K562 (cell line): Measurements from ENCODE around the gene TNIK. TPM values are rescaled to one million over a fixed set of nuclear protein-coding genes. Genes with fewer than 3 reads are reported as not detected.

Experiments used
- ATAC-seq: fragments of 200-7000 bp; cut with Tn5 transposase; 3 replicates; pipeline ENCODE4 v1.9.1; 2020; ENCODE audit warnings: moderate library complexity
- BruUV-seq: library from RNA; stranded (reverse); fragments of 400-500 nt; replicated peaks from 2 replicates; lab custom pipeline; 2021; lab: Mats Ljungman, UMichigan
- CTCF ChIA-PET: fragments of 300-600 bp; formaldehyde crosslinking; extraction: SDS; loops from one replicate; lab custom pipeline; 2021; ENCODE audit warnings: low intra/inter-chr PET ratio; lab: Yijun Ruan, JAX
- POLR2A ChIA-PET: fragments of 300-600, 350-650 bp; sonication (Branson Sonifier 250); formaldehyde crosslinking; extraction: SDS; loops from one replicate; lab custom pipeline; 2021; ENCODE audit warnings: antibody characterized with exemption, inconsistent platforms; lab: Yijun Ruan, JAX
- DNase-seq, 4 experiments: peaks; one replicate each; pipeline versions ENCODE4 v3.0.0 to v3.0.0-alpha.2; 2011 to 2018; ENCODE audit warnings: low spot score in 3 of 4, mixed read lengths in 3 of 4; ENCODE audit errors: extremely low read depth in 1 of 4
- FAIRE-seq: peaks from 2 replicates; lab custom pipeline; 2011; peaks lifted over from hg19 to GRCh38; lab: Jason Lieb, UNC
- H2AFZ ChIP-seq: 2 replicates; pipeline ENCODE4 v1.6.0; 2011; ENCODE audit warnings: low read depth, low read length, control low read depth, inconsistent platforms
- H3K27ac ChIP-seq: fragments of 200-600 bp; 3 replicates; pipeline ENCODE4 v1.8.0; 2011; ENCODE audit warnings: low read depth, mild to moderate bottlenecking, control low read depth, inconsistent platforms, low read length, moderate library complexity, mixed read lengths; ENCODE audit errors: extremely low read depth
- H3K27me3 ChIP-seq, 2 experiments: fragments of 300-600 bp in 1 of 2; 2 replicates in 1 of 2; 3 replicates in 1 of 2; pipeline versions ENCODE4 v1.6.0 to v1.8.0; 2011; ENCODE audit warnings: inconsistent platforms in 2 of 2, low read length in 2 of 2, mild to moderate bottlenecking in 1 of 2, mixed read lengths in 1 of 2, moderate library complexity in 1 of 2; ENCODE audit not compliant: control insufficient read depth in 2 of 2, insufficient read depth in 2 of 2
- H3K36me3 ChIP-seq: fragments of 300-600 bp; 3 replicates; pipeline ENCODE4 v1.8.0; 2011; ENCODE audit warnings: mild to moderate bottlenecking, low read length, inconsistent platforms; ENCODE audit not compliant: control insufficient read depth, insufficient read depth
- H3K4me1 ChIP-seq, 2 experiments: fragments of 200-600 bp in 1 of 2; replicated peaks in 1 of 2; 2 replicates in 1 of 2; 3 replicates in 1 of 2; pipeline versions ENCODE4 v1.5.1 to v1.8.0; 2011; ENCODE audit warnings: inconsistent platforms in 2 of 2, low read length in 2 of 2, mild to moderate bottlenecking in 1 of 2, mixed read lengths in 1 of 2, moderate library complexity in 1 of 2; ENCODE audit not compliant: control insufficient read depth in 2 of 2, insufficient read depth in 2 of 2
- H3K4me2 ChIP-seq: 2 replicates; pipeline ENCODE4 v1.6.1; 2011; ENCODE audit warnings: low read length, control low read depth, inconsistent platforms, mixed read lengths; ENCODE audit not compliant: insufficient read depth
- H3K4me3 ChIP-seq: fragments of 200-600 bp; sonication (generic), shearing (Covaris generic); 2 replicates; pipeline ENCODE4 v1.5.1; 2016; ENCODE audit warnings: control low read depth, inconsistent platforms
- H3K79me2 ChIP-seq: fragments of 200-600 bp; 3 replicates; pipeline ENCODE4 v1.8.0; 2011; ENCODE audit warnings: low read length, inconsistent platforms; ENCODE audit not compliant: control insufficient read depth, insufficient read depth
- H3K9ac ChIP-seq, 2 experiments: 2 replicates each; pipeline versions ENCODE4 v1.6.0 to v1.6.1; 2011; ENCODE audit warnings: low read depth in 2 of 2, low read length in 2 of 2, control low read depth in 1 of 2, inconsistent platforms in 1 of 2, mild to moderate bottlenecking in 1 of 2, mixed read lengths in 1 of 2; ENCODE audit not compliant: insufficient read depth in 1 of 2
- H3K9me1 ChIP-seq: one replicate; pipeline ENCODE4 v1.6.0; 2011; ENCODE audit warnings: inconsistent platforms, mild to moderate bottlenecking, low read length, moderate library complexity; ENCODE audit not compliant: control insufficient read depth, insufficient read depth
- H3K9me3 ChIP-seq: replicated peaks from 2 replicates; pipeline ENCODE4 v1.5.1; 2011; ENCODE audit warnings: low read depth, low read length, inconsistent platforms; ENCODE audit not compliant: control insufficient read depth, insufficient read depth
- H4K20me1 ChIP-seq: replicated peaks from 2 replicates; pipeline ENCODE4 v1.6.1; 2011; ENCODE audit warnings: low read length, inconsistent platforms, mixed read lengths; ENCODE audit not compliant: control insufficient read depth, insufficient read depth
- CEBPB ChIP-seq: fragments of 450-650 bp; IDR thresholded peaks from 2 replicates; pipeline ENCODE4 v1.6.1; 2016; ENCODE audit warnings: missing genetic modification characterization, missing compliant biosample characterization
- CEBPG ChIP-seq, 3 experiments: fragments of 200-800 bp in 1 of 3; sonication (Bioruptor generic) in 1 of 3; sonication (generic) in 1 of 3; formaldehyde crosslinking in 1 of 3; IDR thresholded peaks in 2 of 3; conservative IDR thresholded peaks in 1 of 3; 2 replicates each; pipeline versions ENCODE4 v1.6.1 to v1.8.0; 2016 to 2022; ENCODE audit warnings: missing compliant biosample characterization in 2 of 3, missing genetic modification characterization in 2 of 3, mild to moderate bottlenecking in 1 of 3, missing genetic modification reagents in 1 of 3
- ZBTB34 ChIP-seq: fragments of 250-450 bp; sonication (Bioruptor Pico); IDR thresholded peaks from 2 replicates; pipeline ENCODE4 v1.8.0; 2021; ENCODE audit warnings: mild to moderate bottlenecking, moderate library complexity
- ZNF134 ChIP-seq: fragments of 250-450 bp; sonication (Bioruptor Pico); conservative IDR thresholded peaks from 2 replicates; pipeline ENCODE4 v1.4.0; 2020
- WGBS: fragments of 100-300 bp; shearing (Covaris generic); methylation state at CpG from one replicate; pipeline ENCODE4 v1.1.6; 2016; ENCODE audit warnings: low coverage, mixed read lengths; ENCODE audit not compliant: insufficient coverage; ENCODE audit errors: missing lambda C conversion rate; 5-methylcytosine and 5-hydroxymethylcytosine counted together
- in situ Hi-C: fragments of 300-500 bp; cut with MboI; formaldehyde crosslinking; loops from 4 replicates; pipeline ENCODE4 v1.15.0; 2018; ENCODE audit warnings: inconsistent platforms, mixed read lengths
- intact Hi-C: fragments of 100-400 bp; cut with micrococcal nuclease; formaldehyde crosslinking; loops from 2 replicates; pipeline ENCODE4 v1.14.2; 2022
- polyA plus RNA-seq, 8 experiments: library from polyadenylated mRNA; depleted of rRNA in 4 of 8; stranded (reverse) in 5 of 8; unstranded in 3 of 8; fragments of >200 nt; fragmentation: Nextera tagmentation in 2 of 8; fragmentation: Illumina TruSeq in 1 of 8; extraction: Ambion mirVana in 2 of 8; extraction: Trizol in 1 of 8; gene quantifications; 2 replicates each; pipeline versions ENCODE4 v1.2.1 to v1.2.3, GENCODE V29; 2011 to 2014; ENCODE audit warnings: inconsistent platforms in 1 of 8, missing spikeins in 1 of 8
- total RNA-seq, 7 experiments: library from RNA; depleted of rRNA in 6 of 7; stranded (reverse); fragments of >200 nt in 6 of 7; fragmentation: Illumina TruSeq in 2 of 7; extraction: Trizol in 2 of 7; gene quantifications; 2 replicates each; pipeline versions ENCODE4 v1.2.1 to v1.2.3, GENCODE V29; 2011 to 2021; ENCODE audit warnings: low replicate concordance in 1 of 7

The TNIK gene
- total and polyA plus RNA-seq, 9 of the 15 experiments (the other 6 are each of a cell fraction or from before 2014, with no cell fraction given): 6.6 to 39.0 (median 24.7) TPM

GRCh38 chr3:171358881-171359198 is 101.4 kb downstream of the TNIK start:
- FAIRE-seq (no peak), ATAC-seq (no peak), DNase-seq (no peak)
- Histone ChIP-seq H3K27ac (no peak overlapping the region), H3K36me3 (no peaks in the 10 kb centered on the region), H4K20me1 (0 out of 2 replicates have a peak, but pooled peaks cover 4% of the 10 kb centered on the region), H3K9me3 (no peaks in the 10 kb centered on the region), H3K9me1 (no peaks in the 10 kb centered on the region), H3K9ac (no peak overlapping the region), H3K4me2 (no peak overlapping the region), H3K4me1 (peaks cover 0 to 17% of the 10 kb centered on the region in 2 experiments; a peak in 4 of 5 replicates), H3K27me3 (no peaks in the 10 kb centered on the region), H3K79me2 (peaks cover 12% of the 10 kb centered on the region; the same call in 1 of the 3 replicates), H2AFZ (no peak overlapping the region), H3K4me3 (no peak overlapping the region)
- WGBS: 26% methylated on average over 2 of the region's 2 CpGs
- no peak for TF ChIP-seq CEBPG (CRISPR knock-in tag; IDR thresholded peaks at IDR 0.05)
- TF ChIP-seq CEBPG (tag; conservative IDR thresholded peaks at IDR 0.05 in 1 of 2, IDR thresholded peaks at IDR 0.05 in 1 of 2): peak; percentile 31 to 33; a peak in 2 of 4 replicates
- peak; percentile 58 for TF ChIP-seq CEBPB (tag)
- no peak for TF ChIP-seq ZNF134
- CTCF ChIA-PET: no interaction called here
- no TSS peak for BruUV-seq
- in situ Hi-C loops (no loop called here), intact Hi-C loops (no loop called here)
- POLR2A ChIA-PET: interaction anchor here (0.7 kb wide), 1 partner anchor 79 kb away, joined by 3 read pairs; no protein-coding TSS in a partner anchor

GRCh38 chr3:171358181-171358880 is 101.9 kb downstream of the TNIK start:
- 68% methylated on average over 10 of the region's 10 CpGs for WGBS
- Histone ChIP-seq H3K9me3 (no peaks in the 10 kb centered on the region), H3K36me3 (no peaks in the 10 kb centered on the region), H4K20me1 (0 out of 2 replicates have a peak, but pooled peaks cover 4% of the 10 kb centered on the region), H3K27ac (no peak overlapping the region), H3K79me2 (peaks cover 12% of the 10 kb centered on the region; the same call in 1 of the 3 replicates), H2AFZ (no peak overlapping the region), H3K9me1 (no peaks in the 10 kb centered on the region), H3K4me1 (peaks cover 0 to 17% of the 10 kb centered on the region in 2 experiments; a peak in 4 of 5 replicates), H3K4me2 (no peak overlapping the region), H3K9ac (no peak overlapping the region), H3K27me3 (no peaks in the 10 kb centered on the region), H3K4me3 (no peak overlapping the region)
- ChIA-PET CTCF (no interaction called here), POLR2A (interaction anchor here (0.6 to 0.7 kb wide), 2 partner anchors 79 to 244 kb away, joined by 3 read pairs; no protein-coding TSS in a partner anchor)
- ATAC-seq (no peak), DNase-seq (no peak), FAIRE-seq (no peak)
- in situ Hi-C loops (no loop called here), intact Hi-C loops (no loop called here)
- BruUV-seq: no TSS peak
- no peak for TF ChIP-seq ZBTB34 (CRISPR knock-in tag)
